ENCODE measurements around the gene INSL3.

Gene INSL3

DNA sequence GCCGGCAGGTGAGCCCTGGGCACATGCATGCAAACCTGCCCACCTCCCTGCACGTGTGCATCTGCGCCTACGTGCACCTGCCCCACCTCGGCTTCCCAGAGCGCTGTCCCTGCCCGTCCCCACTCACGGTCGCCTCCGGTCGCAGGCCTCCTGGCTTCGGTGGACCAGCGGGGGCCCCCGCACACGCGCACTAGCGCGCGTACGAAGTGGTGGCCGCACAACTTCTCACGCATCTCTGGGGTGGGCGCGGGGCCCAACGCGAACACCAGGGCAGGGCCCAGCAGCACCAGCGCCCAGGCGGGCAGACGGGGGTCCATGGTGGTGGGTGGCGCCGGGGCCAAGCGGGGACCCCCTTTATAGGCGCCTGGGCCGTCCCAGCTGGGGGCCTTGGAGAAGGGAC lies at the start of gene INSL3:
TSS of gene INSL3 (minus strand) at position 330 of the 400 bp plus-strand sequence. CDS start at position 317, 13 bp downstream.
- H3K9ac ChIP-seq (ENCODE audit: low read depth, low read length, poor library complexity, severe bottlenecking), result no peak within 1 kb of the TSS
- TF ChIP-seq CTCF (conservative IDR thresholded peaks at IDR 0.05; ENCODE audit: low read length) (no peak), EZH2phosphoT487 (IDR thresholded peaks at IDR 0.05; ENCODE audit: borderline replicate concordance) (no peak)
- H3K9me3 ChIP-seq (ENCODE audit: insufficient read depth, low read depth, low read length), result no peaks in the 10 kb centered on the region
- no peaks in the 10 kb centered on the region for H3K36me3 ChIP-seq (ENCODE audit: insufficient read depth, low read length)
- no peaks in the 10 kb centered on the region for H3K9me2 ChIP-seq (replicated peaks; ENCODE audit: low read depth, low read length)
- no peaks in the 10 kb centered on the region for H3K79me2 ChIP-seq (ENCODE audit: insufficient read depth, low read length)
- no peaks in the 10 kb centered on the region for H3K4me1 ChIP-seq (ENCODE audit: insufficient read depth, low read length, poor library complexity, severe bottlenecking)
- H3K27me3 ChIP-seq (ENCODE audit: insufficient read depth, low read length, poor library complexity, severe bottlenecking), result no peaks in the 10 kb centered on the region
- no peaks in the 10 kb centered on the region for H4K20me1 ChIP-seq (ENCODE audit: insufficient read depth, low read length, poor library complexity, severe bottlenecking)
- H3F3A ChIP-seq (ENCODE audit: low read depth), result no peaks in the 10 kb centered on the region
- no peak within 1 kb of the TSS for H2AFZ ChIP-seq (ENCODE audit: low read length)
- no peak within 1 kb of the TSS for H3K4me2 ChIP-seq (ENCODE audit: low read depth, low read length, poor library complexity, severe bottlenecking)
- no peak within 1 kb of the TSS for H3K4me3 ChIP-seq (ENCODE audit: low read length, poor library complexity, severe bottlenecking)

- no peaks in the 10 kb centered on the region for H3K27me3 ChIP-seq (ENCODE audit: insufficient read depth, low read length, poor library complexity, severe bottlenecking)
- peaks cover 12% of the 10 kb centered on the region; the same call in 1 of the 2 replicates for H3K36me3 ChIP-seq (ENCODE audit: insufficient read depth, low read length)
- no peak overlapping the region for H3K4me3 ChIP-seq (ENCODE audit: low read length, poor library complexity, severe bottlenecking)
- H3K9me2 ChIP-seq (replicated peaks; ENCODE audit: low read depth, low read length), result no peaks in the 10 kb centered on the region
- H3K9me3 ChIP-seq (ENCODE audit: insufficient read depth, low read depth, low read length), result no peaks in the 10 kb centered on the region
- no peak overlapping the region for H3K9ac ChIP-seq (ENCODE audit: low read depth, low read length, poor library complexity, severe bottlenecking)
- no peaks in the 10 kb centered on the region for H3K79me2 ChIP-seq (ENCODE audit: insufficient read depth, low read length)
- H3F3A ChIP-seq (ENCODE audit: low read depth), result no peaks in the 10 kb centered on the region; the same call in 1 of the 2 replicates
- H3K4me1 ChIP-seq (ENCODE audit: insufficient read depth, low read length, poor library complexity, severe bottlenecking), result no peaks in the 10 kb centered on the region
- H3K4me2 ChIP-seq (ENCODE audit: low read depth, low read length, poor library complexity, severe bottlenecking), result no peak overlapping the region
- no peak overlapping the region for H2AFZ ChIP-seq (ENCODE audit: low read length)
- peaks cover under 1% of the 10 kb centered on the region for H4K20me1 ChIP-seq (ENCODE audit: insufficient read depth, low read length, poor library complexity, severe bottlenecking)
- TF ChIP-seq CTCF (conservative IDR thresholded peaks at IDR 0.05; ENCODE audit: low read length) (no peak), EZH2phosphoT487 (IDR thresholded peaks at IDR 0.05; ENCODE audit: borderline replicate concordance) (no peak)
These were observed 47.8 kb upstream of the INSL3 start for GRCh38 chr19:17869114-17869608.

GRCh38 chr19:17868669-17869068 lies 47.4 kb upstream of the INSL3 start:
- Histone ChIP-seq H3K36me3 (ENCODE audit: insufficient read depth, low read length) (peaks cover 17% of the 10 kb centered on the region; the same call in 1 of the 2 replicates), H3F3A (ENCODE audit: low read depth) (no peaks in the 10 kb centered on the region; the same call in 1 of the 2 replicates), H3K4me1 (ENCODE audit: insufficient read depth, low read length, poor library complexity, severe bottlenecking) (no peaks in the 10 kb centered on the region), H3K9me3 (ENCODE audit: insufficient read depth, low read depth, low read length) (no peaks in the 10 kb centered on the region), H2AFZ (ENCODE audit: low read length) (no peak overlapping the region), H3K27me3 (ENCODE audit: insufficient read depth, low read length, poor library complexity, severe bottlenecking) (no peaks in the 10 kb centered on the region), H4K20me1 (ENCODE audit: insufficient read depth, low read length, poor library complexity, severe bottlenecking) (peaks cover 6% of the 10 kb centered on the region), H3K9me2 (replicated peaks; ENCODE audit: low read depth, low read length) (no peaks in the 10 kb centered on the region), H3K4me3 (ENCODE audit: low read length, poor library complexity, severe bottlenecking) (no peak overlapping the region), H3K79me2 (ENCODE audit: insufficient read depth, low read length) (peaks cover 2% of the 10 kb centered on the region; the same call in 1 of the 2 replicates), H3K9ac (ENCODE audit: low read depth, low read length, poor library complexity, severe bottlenecking) (no peak overlapping the region), H3K4me2 (ENCODE audit: low read depth, low read length, poor library complexity, severe bottlenecking) (no peak overlapping the region)
- TF ChIP-seq CTCF (conservative IDR thresholded peaks at IDR 0.05; ENCODE audit: low read length) (no peak), EZH2phosphoT487 (IDR thresholded peaks at IDR 0.05; ENCODE audit: borderline replicate concordance) (no peak)
